Dedifferentiated amniotic fluid mesenchymal stem cell (primary cell): Measurements from ENCODE around the gene FBXO31.
A peak's percentile ranks its signal among the peaks of the same experiment; 100 is the strongest.

Source experiments
- DNase-seq: peaks from one replicate; pipeline ENCODE4 v3.0.0-alpha.2; 2016; ENCODE audit errors: extremely low spot score

FBXO31 gene

GRCh38 chr16:87327798-87328495, 55.6 kb downstream of the FBXO31 start:
- no peak for DNase-seq

- no peak for DNase-seq
Observed at GRCh38 chr16:87326151-87326571, 57.4 kb downstream of the FBXO31 start.

GRCh38 chr16:87325423-87325858, 58.1 kb downstream of the FBXO31 start:
- no peak for DNase-seq

- DNase-seq = no peak
Observed at GRCh38 chr16:87324411-87325275, 58.9 kb downstream of the FBXO31 start.

GRCh38 chr16:87323727-87324410, 59.7 kb downstream of the FBXO31 start:
- DNase-seq = no peak

GRCh38 chr16:87322833-87323726, 60.5 kb downstream of the FBXO31 start:
- DNase-seq = no peak

GRCh38 chr16:87322360-87322759, 61.2 kb downstream of the FBXO31 start:
- DNase-seq = no peak

- no peak for DNase-seq
Observed at GRCh38 chr16:87321336-87322107, 62.1 kb downstream of the FBXO31 start.

GRCh38 chr16:87320510-87321227, 62.9 kb downstream of the FBXO31 start:
- DNase-seq = no peak

GRCh38 chr16:87319997-87320491, 63.5 kb downstream of the FBXO31 start:
- no peak for DNase-seq

GRCh38 chr16:87319011-87319410, 64.6 kb downstream of the FBXO31 start:
- no peak for DNase-seq

GRCh38 chr16:87317750-87318644, 65.6 kb downstream of the FBXO31 start:
- peak; percentile 64 for DNase-seq

- DNase-seq = peak; percentile 96
Observed at GRCh38 chr16:87316923-87317749, 66.4 kb downstream of the FBXO31 start, which contains the start of gene C16orf95. Gene C16orf95 (minus strand): TSS chr16:87317392. CDS start chr16:87317242, 150 bp downstream.

- no peak for DNase-seq
Observed at GRCh38 chr16:87316450-87316922, 67.1 kb downstream of the FBXO31 start.

GRCh38 chr16:87314990-87315420, 68.6 kb downstream of the FBXO31 start:
- no peak for DNase-seq

GRCh38 chr16:87312008-87312407, 71.6 kb downstream of the FBXO31 start:
- DNase-seq = no peak

- no peak for DNase-seq
Observed at GRCh38 chr16:87311387-87311786, 72.2 kb downstream of the FBXO31 start.
